ENCODE measurements around the gene BCL3. TPM values are rescaled to one million over a fixed set of nuclear protein-coding genes. Genes with fewer than 3 reads are reported as not detected.

The BCL3 gene
- polyA plus RNA-seq, 5 donors = 7.8 to 17.7 (median 13.4) TPM

DNA sequence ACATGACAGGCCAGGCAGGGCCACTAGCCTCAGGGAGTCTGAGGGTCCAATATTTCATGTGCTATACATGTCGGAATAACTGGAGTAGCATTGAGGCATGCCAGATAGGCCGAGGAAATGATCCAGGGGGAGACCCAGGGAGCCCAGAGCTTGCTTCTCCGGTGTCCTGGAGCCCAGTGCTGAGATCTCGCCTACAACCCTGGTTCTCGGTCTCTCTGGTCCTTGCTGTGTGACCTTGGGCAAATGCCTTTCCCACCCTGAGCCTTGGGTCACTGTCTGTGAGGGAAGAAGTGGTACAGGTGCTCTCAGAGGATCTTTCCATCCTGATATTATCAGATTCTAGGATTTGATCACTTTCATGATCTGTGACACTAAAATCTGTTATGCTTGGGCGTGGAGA is 40.5 kb downstream of the BCL3 start:
- no peak for DNase-seq

DNA sequence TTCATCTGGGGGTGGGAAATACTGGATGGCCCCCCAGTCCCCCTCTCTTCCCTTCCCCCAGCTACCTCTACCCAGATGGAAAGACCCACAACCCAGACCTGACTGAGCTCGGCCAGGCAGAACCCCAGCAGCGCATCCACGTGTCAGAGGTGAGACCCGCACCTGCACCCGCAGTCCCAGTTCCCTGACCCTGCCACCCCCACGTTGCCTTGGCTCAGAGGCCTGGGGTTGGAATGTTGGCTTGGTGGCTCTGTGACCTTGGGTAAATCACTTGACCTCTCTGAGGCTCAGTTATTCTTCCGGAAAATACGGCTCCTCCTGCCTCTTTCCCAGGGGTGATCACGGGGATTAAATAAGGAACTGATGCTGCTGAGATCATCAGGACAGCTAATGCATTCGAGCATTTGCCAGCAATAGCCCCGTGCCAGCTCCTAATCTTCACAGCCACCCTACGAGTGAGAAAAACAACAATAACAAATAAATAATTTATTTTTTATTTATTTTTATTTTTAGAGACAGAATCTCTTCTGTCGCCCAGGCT is 41.5 kb downstream of the BCL3 start:
- DNase-seq = no peak

DNA sequence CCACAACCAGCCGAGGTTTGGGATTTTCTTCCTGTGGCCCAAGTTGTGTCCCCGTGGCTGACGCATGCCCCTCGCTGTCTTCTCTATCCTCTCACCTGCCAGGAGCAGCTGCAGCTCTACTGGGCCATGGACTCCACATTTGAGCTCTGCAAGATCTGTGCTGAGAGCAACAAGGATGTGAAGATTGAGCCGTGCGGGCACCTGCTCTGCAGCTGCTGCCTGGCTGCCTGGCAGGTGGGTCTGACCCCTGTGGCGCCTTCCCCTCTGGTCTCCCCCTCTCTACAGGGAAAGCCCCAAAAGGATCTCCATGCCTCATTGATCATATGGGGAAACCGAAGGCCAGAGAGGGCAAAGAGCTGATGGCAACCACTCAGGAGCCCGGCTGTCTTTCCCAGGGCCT is 43.8 kb downstream of the BCL3 start:
- DNase-seq = no peak

DNA sequence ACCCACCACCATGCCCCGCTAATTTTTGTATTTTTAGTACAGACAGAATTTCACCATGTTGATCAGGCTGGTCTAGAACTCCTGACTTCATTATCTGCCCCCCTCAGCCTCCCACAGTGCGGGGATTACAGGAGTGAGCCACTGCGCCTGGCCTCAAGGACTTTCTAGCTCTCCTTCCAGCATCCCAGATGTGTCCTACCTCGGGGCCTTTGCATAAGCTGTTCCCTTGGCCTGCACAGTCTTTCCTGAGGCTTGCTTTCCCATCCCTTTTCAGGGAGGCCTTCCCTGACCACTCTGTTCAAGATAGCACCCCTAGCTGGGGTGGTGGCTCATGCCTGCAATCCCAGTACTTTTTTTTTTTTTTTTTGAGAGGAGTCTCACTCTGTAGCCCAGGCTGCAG is 46.1 kb downstream of the BCL3 start:
- DNase-seq = no peak

DNA sequence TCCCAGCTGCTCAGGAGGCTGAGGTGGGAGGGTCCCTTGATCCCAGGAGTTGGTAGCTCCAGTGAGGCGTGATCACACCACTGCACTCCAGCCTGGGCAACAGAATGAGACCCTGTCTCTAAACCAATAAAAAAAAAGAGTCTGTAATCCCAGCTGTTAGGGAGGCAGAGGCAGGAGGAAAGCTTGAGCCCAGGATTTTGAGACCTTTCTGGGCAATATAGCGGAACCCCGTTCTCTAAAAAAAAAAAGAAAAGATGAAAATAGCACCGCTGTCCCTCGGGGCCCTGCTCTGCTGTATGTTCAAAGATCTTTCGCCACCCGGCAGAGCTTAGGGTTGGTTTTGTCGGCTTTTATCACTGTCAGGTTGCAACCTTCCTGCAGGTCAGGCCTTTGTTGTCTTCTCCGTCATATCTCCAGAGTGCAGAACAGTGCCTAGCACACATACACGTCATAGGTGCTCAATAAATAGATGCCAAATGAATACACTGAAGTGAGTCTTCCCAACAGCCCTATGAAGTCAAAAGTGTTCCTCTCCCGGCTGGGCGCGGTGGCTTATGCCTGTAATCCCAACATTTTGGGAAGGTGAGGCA is 47.0 kb downstream of the BCL3 start:
- no peak for DNase-seq

DNA sequence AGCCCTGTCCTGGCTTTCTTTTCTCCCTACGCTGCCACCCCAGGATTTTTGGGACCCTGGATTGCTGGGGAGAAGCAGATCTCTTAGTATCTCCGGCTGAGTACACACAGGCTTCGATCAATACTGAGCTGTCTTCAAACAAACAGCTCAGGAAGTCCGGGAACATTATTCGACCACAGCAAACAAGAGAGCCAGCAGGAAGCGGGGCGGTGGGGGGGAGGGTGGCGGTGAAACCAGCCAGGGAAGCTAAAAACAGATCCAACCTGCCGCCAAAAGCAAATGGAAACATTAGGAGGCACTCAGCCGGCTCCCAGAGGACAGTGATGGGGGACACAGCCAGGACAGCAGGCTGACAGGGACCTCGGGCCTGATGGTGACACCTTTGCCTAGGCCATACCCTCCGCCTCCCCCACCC is 48.2 kb downstream of the BCL3 start:
- no peak for DNase-seq

DNA sequence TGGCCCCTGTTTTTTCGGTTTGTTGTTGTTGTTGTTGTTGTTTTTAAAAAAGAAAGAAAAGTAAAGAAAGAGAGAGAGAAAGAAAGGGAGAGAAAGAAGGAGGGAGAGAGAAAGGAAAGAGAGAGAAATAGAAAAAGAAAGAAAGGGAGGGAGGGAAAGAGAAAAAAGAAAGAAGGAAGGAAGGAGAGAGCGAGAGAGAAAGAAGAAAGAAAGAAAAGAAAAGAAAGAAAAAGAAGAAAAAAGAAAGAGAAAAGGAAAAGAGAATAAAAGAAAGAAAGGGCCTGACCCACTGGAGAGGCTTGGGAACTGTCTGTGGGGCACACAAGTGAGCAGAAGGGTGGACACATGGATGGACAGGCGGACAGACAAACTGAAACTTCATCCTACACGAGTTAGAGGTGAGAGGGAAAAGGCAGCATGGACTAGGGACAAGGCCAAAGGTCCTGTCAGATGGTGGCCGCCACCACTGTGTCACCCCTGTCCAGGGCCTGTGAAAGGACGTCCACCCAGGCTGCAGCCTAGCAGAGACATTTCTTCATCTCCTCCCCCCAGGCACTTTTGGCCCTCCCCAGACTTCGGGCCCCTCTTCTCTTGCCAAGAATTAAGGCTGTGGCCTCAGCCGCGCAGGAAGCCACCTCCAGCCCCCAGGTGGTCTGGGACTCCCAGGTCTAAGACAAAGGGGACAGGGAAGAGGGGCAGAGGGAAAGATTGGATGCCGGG is 51.3 kb downstream of the BCL3 start:
- DNase-seq = no peak

DNA sequence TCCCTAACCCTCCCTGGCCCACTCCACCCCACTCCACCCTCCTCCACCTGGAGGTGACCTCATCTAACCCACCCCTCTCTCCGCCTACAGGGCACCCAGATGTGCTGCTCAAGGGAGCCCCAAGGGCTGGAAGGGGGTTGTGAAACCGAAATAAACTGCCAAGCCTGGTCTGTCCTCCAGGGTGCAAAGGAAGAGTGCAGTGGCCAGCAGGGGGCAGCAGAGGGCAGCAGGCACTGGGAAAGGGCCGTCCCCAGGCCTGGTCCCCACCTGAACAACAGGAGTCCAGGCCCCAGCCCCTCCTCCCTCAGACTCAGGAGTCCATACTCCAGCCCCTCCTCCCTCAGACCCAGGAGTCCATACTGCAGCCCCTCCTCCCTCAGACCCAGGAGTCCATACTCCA is 52.0 kb downstream of the BCL3 start:
- DNase-seq = peak; percentile 70 to 78

DNA sequence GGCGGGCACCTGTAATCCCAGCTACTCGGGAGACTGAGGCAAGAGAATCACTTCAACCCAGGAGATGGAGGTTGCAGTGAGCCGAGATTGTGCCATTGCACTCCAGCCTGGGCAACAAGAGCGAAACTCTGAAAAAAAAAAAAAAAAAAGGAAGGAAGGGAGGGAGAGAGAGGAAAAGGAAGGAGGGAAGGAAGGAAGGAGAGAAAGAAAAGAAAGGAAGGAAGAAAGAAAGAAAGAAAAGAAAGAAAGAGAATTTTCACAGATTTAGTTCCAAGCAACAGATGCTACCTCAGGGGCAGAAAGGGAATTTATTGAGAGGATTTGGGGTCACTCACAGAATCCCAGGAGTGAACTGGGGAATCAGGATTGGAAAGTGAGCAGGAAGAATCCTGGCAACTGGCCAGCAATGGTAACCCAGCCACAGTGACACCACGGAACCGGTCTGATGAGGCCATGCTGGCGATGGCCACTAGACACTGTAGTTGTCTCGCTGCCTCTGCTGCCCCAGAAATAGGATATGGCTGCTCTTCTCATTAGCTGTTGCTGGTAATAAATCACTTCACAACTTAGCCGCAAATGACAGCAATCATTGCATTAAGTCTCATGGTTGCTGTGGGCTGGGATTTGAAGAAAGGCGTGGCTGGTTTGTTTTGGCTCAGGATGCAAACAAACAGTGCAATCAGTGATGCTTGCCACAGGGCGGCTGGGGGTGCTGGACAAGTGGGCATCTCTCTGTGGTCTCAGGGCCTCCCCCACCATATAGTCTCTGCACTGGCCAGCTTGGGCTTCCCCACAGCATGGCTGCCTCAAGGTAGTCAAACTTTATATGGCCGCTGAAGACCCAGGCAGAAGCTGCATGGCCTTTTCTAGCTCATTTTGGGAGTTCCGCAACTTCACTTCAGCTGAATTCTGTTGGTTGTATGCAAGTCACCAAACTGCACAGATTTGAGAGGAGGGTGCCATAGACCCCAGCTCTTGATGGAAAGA is 55.2 kb downstream of the BCL3 start:
- no peak for DNase-seq

DNA sequence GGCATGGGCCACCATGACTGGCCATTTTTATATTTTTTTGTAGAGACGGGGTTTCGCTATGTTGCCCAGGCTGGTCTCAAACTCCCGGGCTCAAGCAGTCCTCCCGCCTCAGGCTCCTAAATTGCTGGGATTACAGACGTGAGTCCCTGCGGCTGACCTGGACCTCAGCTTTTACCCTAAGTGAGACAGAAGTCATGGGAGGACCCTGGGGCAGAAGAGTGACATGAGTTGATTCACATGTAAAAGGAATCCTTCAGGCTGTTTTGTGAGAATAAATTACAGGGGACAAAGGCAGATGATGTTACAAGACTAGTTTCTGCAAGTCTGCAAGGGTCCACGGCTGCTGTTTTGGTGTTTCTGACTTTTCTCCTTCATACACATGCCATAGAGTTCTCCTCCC is 57.8 kb downstream of the BCL3 start:
- no peak for DNase-seq

DNA sequence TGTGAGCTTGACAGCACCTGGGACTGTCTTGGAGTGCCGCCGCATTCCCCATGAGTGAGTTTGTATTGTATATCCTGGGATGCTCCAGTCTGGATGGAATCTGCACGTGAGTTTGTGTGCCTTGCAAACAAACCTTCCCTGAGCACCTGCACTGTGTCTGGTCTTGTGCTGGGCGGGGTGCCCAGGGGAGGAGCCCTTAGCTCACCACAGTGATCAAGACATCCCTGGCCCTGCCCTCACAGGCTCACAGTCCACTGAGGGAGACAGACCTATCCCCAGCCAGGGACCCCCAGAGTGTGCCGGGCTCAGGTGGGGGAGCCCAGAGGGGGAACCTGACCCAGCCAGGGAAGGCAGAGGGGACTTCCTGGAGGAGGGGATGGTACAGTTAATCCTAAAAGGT is 58.7 kb downstream of the BCL3 start:
- no peak for DNase-seq

DNA sequence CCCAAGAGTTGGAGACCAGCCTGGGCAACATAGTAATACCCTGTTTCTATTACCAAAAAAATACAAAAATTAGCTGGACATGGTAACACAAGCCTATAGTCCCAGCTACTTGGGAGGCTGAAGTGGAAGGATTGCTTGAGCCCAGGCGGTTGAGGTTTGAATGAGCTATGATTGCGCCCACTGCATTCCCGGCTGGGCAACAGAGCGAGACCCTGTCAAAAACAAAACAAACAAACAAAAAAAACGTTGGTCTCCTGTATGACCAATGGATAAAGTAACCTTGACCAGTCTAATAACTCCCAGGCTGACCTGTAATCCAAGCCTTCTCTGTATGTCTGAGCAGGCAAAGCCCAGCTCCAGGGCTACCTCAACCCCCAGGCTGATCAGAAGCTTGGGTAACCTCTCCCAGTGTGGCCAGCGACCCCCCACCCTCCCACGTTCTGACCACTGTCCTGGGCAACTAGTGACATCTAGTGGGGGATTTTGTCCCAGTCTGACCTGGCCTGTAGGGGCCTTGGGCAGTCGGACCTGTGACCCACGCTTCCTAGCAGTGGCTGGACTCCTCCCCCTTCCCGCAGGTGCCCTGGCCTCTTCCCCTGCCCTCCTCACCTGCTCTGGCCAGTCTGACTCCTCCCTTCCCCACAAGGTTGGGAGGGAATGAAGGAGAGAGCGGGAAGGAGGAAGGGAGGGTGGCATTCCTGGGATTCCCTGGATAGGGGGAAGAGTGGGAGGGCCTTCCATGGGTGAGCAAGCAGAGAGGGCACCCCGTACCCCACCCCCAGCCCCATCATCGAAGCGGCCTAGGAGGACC is 59.3 kb downstream of the BCL3 start:
- peak; percentile 34 to 53 for DNase-seq

DNA sequence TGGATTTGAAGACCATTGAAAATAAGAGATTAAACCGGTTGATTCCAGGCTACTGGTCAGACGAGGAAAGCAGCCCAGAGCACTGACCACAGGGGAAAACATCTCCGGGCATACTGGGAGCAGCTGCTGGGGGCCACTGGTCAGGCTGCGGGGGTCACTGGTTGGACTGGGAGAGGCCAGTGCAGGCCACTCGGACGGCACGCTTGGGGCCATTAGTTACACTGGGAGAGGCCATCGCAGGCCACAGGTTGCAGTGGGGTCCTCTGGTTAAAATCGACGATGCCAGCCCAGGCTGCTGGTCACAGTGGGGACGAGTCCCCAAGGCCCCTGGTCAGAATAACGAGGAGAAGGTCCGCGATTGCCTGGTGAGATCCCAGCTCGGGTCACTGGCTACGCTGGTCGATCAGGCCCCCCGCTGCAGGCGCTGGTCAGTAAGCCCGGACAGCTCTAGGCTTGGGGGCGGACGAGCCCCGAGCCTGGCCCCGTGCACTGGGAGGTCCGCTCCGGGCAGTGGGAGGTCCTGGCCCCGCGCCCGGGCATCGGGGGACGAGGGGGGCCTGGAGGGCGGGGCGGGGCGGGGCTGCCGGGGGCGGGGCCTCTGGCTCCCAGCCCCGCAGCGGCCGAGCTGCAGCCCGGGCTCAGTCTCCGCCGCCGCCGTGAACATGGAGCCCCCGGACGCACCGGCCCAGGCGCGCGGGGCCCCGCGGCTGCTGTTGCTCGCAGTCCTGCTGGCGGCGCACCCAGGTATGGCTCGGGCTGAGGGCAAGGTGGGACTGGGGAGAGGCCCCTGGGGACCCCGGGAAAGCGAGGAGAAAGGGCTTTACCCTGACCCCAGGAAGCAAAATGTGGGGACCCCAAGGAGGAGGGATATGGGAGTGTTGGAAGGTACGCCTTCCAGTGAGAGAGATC is 60.2 kb downstream of the BCL3 start, which contains the start of gene BCAM:
BCAM (plus strand) TSS at position 641 of the 909 bp plus-strand sequence; CDS start at position 663, 22 bp downstream.
- DNase-seq = peak; percentile 81 to 82

Other genes starting within 250 kb of the BCL3 start
- 10 to 100 TPM; 11.0 to 18.6 (median 16.1) TPM for gene ZNF180, start 248.2 kb upstream of the BCL3 start, polyA plus RNA-seq (ENCODE audit: insufficient read depth in 1 of 5, insufficient read length in 5 of 5, low replicate concordance in 1 of 5)
- not detected for gene CEACAM20, start 219.0 kb upstream of the BCL3 start, polyA plus RNA-seq (ENCODE audit: insufficient read depth in 1 of 5, insufficient read length in 5 of 5, low replicate concordance in 1 of 5)
- under 1 TPM in 2 of 5 donors, not detected in 3; 0.31 to 0.33 TPM for gene IGSF23, start 135.1 kb upstream of the BCL3 start, polyA plus RNA-seq (ENCODE audit: insufficient read depth in 1 of 5, insufficient read length in 5 of 5, low replicate concordance in 1 of 5)
- gene PVR, start 104.8 kb upstream of the BCL3 start, polyA plus RNA-seq (ENCODE audit: insufficient read depth in 1 of 5, insufficient read length in 5 of 5, low replicate concordance in 1 of 5) = 10 to 100 TPM; 21.4 to 29.9 (median 24.4) TPM
- 10 to 100 TPM; 10.7 to 23.9 (median 15.8) TPM for gene CEACAM19, start 77.2 kb upstream of the BCL3 start, polyA plus RNA-seq (ENCODE audit: insufficient read depth in 1 of 5, insufficient read length in 5 of 5, low replicate concordance in 1 of 5)
- not detected for gene CEACAM16, start 49.6 kb upstream of the BCL3 start, polyA plus RNA-seq (ENCODE audit: insufficient read depth in 1 of 5, insufficient read length in 5 of 5, low replicate concordance in 1 of 5)
- 1 to 10 TPM; 2.6 to 4.6 (median 4.3) TPM for gene CBLC, start 29.2 kb downstream of the BCL3 start, polyA plus RNA-seq (ENCODE audit: insufficient read depth in 1 of 5, insufficient read length in 5 of 5, low replicate concordance in 1 of 5)
- 100 to 1,000 TPM in 4 of 5 donors, 10 to 100 TPM in 1; 95.9 to 268 (median 141) TPM for gene BCAM, start 60.4 kb downstream of the BCL3 start, polyA plus RNA-seq (ENCODE audit: insufficient read depth in 1 of 5, insufficient read length in 5 of 5, low replicate concordance in 1 of 5)
- gene NECTIN2, start 97.6 kb downstream of the BCL3 start, polyA plus RNA-seq (ENCODE audit: insufficient read depth in 1 of 5, insufficient read length in 5 of 5, low replicate concordance in 1 of 5) = 10 to 100 TPM; 65.3 to 86.5 (median 74.5) TPM
- 10 to 100 TPM; 29.9 to 51.4 (median 32.4) TPM for gene TOMM40, start 142.5 kb downstream of the BCL3 start, polyA plus RNA-seq (ENCODE audit: insufficient read depth in 1 of 5, insufficient read length in 5 of 5, low replicate concordance in 1 of 5)
- 10 to 100 TPM; 19.3 to 55.8 (median 26.2) TPM for gene APOE, start 157.1 kb downstream of the BCL3 start, polyA plus RNA-seq (ENCODE audit: insufficient read depth in 1 of 5, insufficient read length in 5 of 5, low replicate concordance in 1 of 5)
- gene APOC1, start 165.9 kb downstream of the BCL3 start, polyA plus RNA-seq (ENCODE audit: insufficient read depth in 1 of 5, insufficient read length in 5 of 5, low replicate concordance in 1 of 5) = 10 to 100 TPM in 4 of 5 donors, 1 to 10 TPM in 1; 7.0 to 16.3 (median 13.2) TPM
- gene APOC4, start 193.5 kb downstream of the BCL3 start, polyA plus RNA-seq (ENCODE audit: insufficient read depth in 1 of 5, insufficient read length in 5 of 5, low replicate concordance in 1 of 5) = under 1 TPM in 1 of 5 donors, not detected in 4; 0.30 TPM
- gene APOC2, start 197.3 kb downstream of the BCL3 start, polyA plus RNA-seq (ENCODE audit: insufficient read depth in 1 of 5, insufficient read length in 5 of 5, low replicate concordance in 1 of 5) = 1 to 10 TPM in 1 of 5 donors, under 1 TPM in 2, not detected in 2; 0.21 to 7.5 (median 0.25) TPM
- 10 to 100 TPM; 55.4 to 78.7 (median 67.1) TPM for gene CLPTM1, start 206.7 kb downstream of the BCL3 start, polyA plus RNA-seq (ENCODE audit: insufficient read depth in 1 of 5, insufficient read length in 5 of 5, low replicate concordance in 1 of 5)

Measured in right lung (tissue), 5 donors.